T-cell (primary cell): ENCODE results near the gene URGCP. TPM values are rescaled to one million over a fixed set of nuclear protein-coding genes. Genes with fewer than 3 reads are reported as not detected.

Experiments
- ATAC-seq, 4 experiments: fragments of 200-7000 bp in 3 of 4; fragments of 150-1000 bp in 1 of 4; cut with Tn5 transposase; replicated peaks in 1 of 4; 1 replicate in 3 of 4; 2 replicates in 1 of 4; pipeline ENCODE4 v1.10.0; 2021; ENCODE audit warnings: moderate library complexity in 3 of 4, mild to moderate bottlenecking in 2 of 4, moderate number of reproducible peaks in 1 of 4
- CTCF ChIA-PET, 2 donors: fragments of 300-600 bp; sonication (Branson Sonifier 250); formaldehyde crosslinking; loops; one replicate each; lab custom pipeline; 2022; ENCODE audit warnings: antibody characterized with exemption in 2 of 2; lab: Charles Lee
- POLR2A ChIA-PET, 2 donors: fragments of 300-600 bp; sonication (Branson Sonifier 250); formaldehyde crosslinking; loops; one replicate each; lab custom pipeline; 2022; ENCODE audit warnings: antibody characterized with exemption in 2 of 2; lab: Charles Lee
- DNase-seq, 35 experiments: peaks; one replicate each; pipeline versions ENCODE4 v3.0.0 to v3.0.0-alpha.2; 2013 to 2023
- H3K27ac ChIP-seq: one replicate; pipeline ENCODE4 v1.5.1; 2013; ENCODE audit warnings: low read length
- H3K27me3 ChIP-seq, 2 experiments: replicated peaks in 1 of 2; 1 replicate in 1 of 2; 2 replicates in 1 of 2; pipeline versions ENCODE4 v1.6.1 to v1.7.0; 2013; ENCODE audit warnings: low read length in 1 of 2, mixed read lengths in 1 of 2; ENCODE audit not compliant: control insufficient read depth in 2 of 2, insufficient read depth in 2 of 2; ENCODE audit errors: extremely low read depth in 1 of 2
- H3K36me3 ChIP-seq, 2 donors: 1 replicate in 1 of 2; 2 replicates in 1 of 2; pipeline versions ENCODE4 v1.6.1 to v1.7.0; 2013; ENCODE audit warnings: low read length in 1 of 2; ENCODE audit not compliant: control insufficient read depth in 2 of 2, insufficient read depth in 1 of 2; ENCODE audit errors: extremely low read depth in 1 of 2
- H3K4me1 ChIP-seq, 2 experiments: 1 replicate in 1 of 2; 2 replicates in 1 of 2; pipeline versions ENCODE4 v1.6.1 to v1.7.0; 2013; ENCODE audit warnings: low read length in 2 of 2, mixed read lengths in 1 of 2; ENCODE audit not compliant: insufficient read depth in 2 of 2, control insufficient read depth in 1 of 2; ENCODE audit errors: extremely low read depth in 1 of 2
- H3K4me3 ChIP-seq, 2 donors: 1 replicate in 1 of 2; 2 replicates in 1 of 2; pipeline versions ENCODE4 v1.5.1 to v1.7.0; 2013; ENCODE audit warnings: mild to moderate bottlenecking in 2 of 2, low read length in 1 of 2, moderate library complexity in 1 of 2; ENCODE audit not compliant: control insufficient read depth in 1 of 2; ENCODE audit errors: extremely low read depth in 1 of 2
- H3K9me3 ChIP-seq: 2 replicates; pipeline ENCODE4 v1.7.0; 2013
- H3K27ac Mint-ChIP-seq, 2 donors: one replicate each; pipeline ENCODE4 v1.8.0; 2020 to 2021; ENCODE audit warnings: mild to moderate bottlenecking in 2 of 2, mixed read lengths in 2 of 2
- H3K27me3 Mint-ChIP-seq, 2 donors: one replicate each; pipeline ENCODE4 v1.8.0; 2021 to 2022; ENCODE audit warnings: mixed read lengths in 2 of 2
- H3K36me3 Mint-ChIP-seq: one replicate; pipeline ENCODE4 v1.8.0; 2021; ENCODE audit warnings: mixed read lengths
- H3K4me1 Mint-ChIP-seq, 3 donors: one replicate each; pipeline ENCODE4 v1.8.0; 2020 to 2022; ENCODE audit warnings: mixed read lengths in 3 of 3, mild to moderate bottlenecking in 1 of 3
- H3K4me3 Mint-ChIP-seq, 3 donors: one replicate each; pipeline ENCODE4 v1.8.0; 2020 to 2022; ENCODE audit warnings: mild to moderate bottlenecking in 3 of 3, mixed read lengths in 3 of 3, moderate library complexity in 3 of 3
- H3K9me3 Mint-ChIP-seq, 3 donors: one replicate each; pipeline ENCODE4 v1.8.0; 2020 to 2022; ENCODE audit warnings: mixed read lengths in 3 of 3
- WGBS: methylation state at CpG from one replicate; pipeline ENCODE4 v1.1.5; 2013; ENCODE audit warnings: missing lambda C conversion rate; ENCODE audit not compliant: insufficient coverage; 5-methylcytosine and 5-hydroxymethylcytosine counted together
- total RNA-seq, 35 experiments: library from RNA in 6 of 35; stranded (reverse) in 6 of 35; fragments of 120-200 nt in 1 of 35; gene quantifications; one replicate each; pipeline versions ENCODE4 v1.2.1 to v1.2.4 and lab custom pipeline; 2013 to 2026

URGCP gene
- total RNA-seq, 5 donors from 2014 or later (not counting 1 experiment from before 2014, with no cell fraction given), result 22.3 to 35.2 (median 33.6) TPM

DNA sequence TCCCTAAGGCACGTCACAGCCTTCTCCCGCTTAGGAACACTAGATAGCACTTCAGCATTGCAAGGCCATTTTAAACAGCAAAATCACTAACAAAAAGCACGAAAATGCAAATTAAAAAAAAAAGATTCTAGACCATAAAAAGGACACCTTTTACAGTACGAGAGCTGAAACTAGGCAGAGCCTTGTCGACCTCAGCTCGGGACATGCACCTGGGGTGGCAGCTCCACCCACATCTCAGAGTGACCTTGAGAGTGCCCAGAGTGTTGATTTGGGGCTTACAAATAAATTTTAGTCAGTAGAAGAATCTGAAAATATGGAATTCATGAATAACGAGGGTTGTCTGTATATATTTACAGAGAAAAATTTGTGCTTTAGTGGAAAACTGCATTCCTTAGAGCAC, 38.2 kb downstream of the URGCP start:
- Histone ChIP-seq H3K36me3 (peaks cover 3 to 16% of the 10 kb centered on the region in 2 donors), H3K4me1 (peaks cover 13 to 17% of the 10 kb centered on the region in 2 experiments), H3K27me3 (no peaks in the 10 kb centered on the region), H3K9me3 (no peaks in the 10 kb centered on the region), H3K4me3 (peak overlapping the region in 1 of 2 donors; percentile 72), H3K27ac (no peak overlapping the region)
- H3K27me3 Mint-ChIP-seq, result no peaks in the 10 kb centered on the region
- CTCF ChIA-PET, result no interaction called here
- peaks cover 19% of the 10 kb centered on the region for H3K36me3 Mint-ChIP-seq
- POLR2A ChIA-PET, result no interaction called here
- DNase-seq (no peak), ATAC-seq (no peak)
- H3K9me3 Mint-ChIP-seq, result no peaks in the 10 kb centered on the region
- 68% methylated on average over 6 of the region's 7 CpGs for WGBS
- peaks cover 22 to 25% (median 22%) of the 10 kb centered on the region in 3 donors for H3K4me1 Mint-ChIP-seq
- peak overlapping the region; percentile 90 to 95 (median 92) for H3K4me3 Mint-ChIP-seq
- peak overlapping the region in 1 of 2 donors; percentile 28 for H3K27ac Mint-ChIP-seq

DNA sequence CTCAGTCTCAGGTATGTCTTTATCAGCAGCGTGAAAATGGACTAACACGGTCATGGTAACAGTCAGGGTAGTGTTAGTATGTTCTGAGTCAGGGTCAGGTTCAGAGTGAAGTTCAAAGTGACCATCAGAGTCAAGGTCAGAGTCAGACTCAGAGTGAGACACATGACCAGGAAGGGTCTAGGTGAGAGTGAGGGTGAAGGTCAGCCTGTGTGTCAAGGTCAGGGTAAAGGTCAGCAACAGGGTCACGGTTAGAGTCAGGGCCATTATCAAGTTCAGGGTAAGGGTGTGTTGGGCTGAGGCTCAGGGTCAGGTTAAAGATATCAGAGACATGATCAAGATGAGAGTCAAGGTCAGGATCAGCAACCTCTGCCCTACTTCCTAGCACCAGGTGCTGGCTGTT, 41.1 kb downstream of the URGCP start:
- peaks cover 13 to 17% of the 10 kb centered on the region in 2 experiments for H3K4me1 ChIP-seq
- CTCF ChIA-PET, result no interaction called here
- WGBS, result 84% methylated on average over 3 of the region's 3 CpGs
- Mint-ChIP-seq H3K4me3 (no peak overlapping the region), H3K36me3 (peaks cover 19% of the 10 kb centered on the region), H3K4me1 (peaks cover 20 to 23% (median 21%) of the 10 kb centered on the region in 3 donors), H3K27ac (no peak overlapping the region), H3K27me3 (no peaks in the 10 kb centered on the region), H3K9me3 (no peaks in the 10 kb centered on the region)
- H3K27me3 ChIP-seq, result no peaks in the 10 kb centered on the region
- H3K9me3 ChIP-seq, result no peaks in the 10 kb centered on the region
- H3K36me3 ChIP-seq, result peaks cover 3 to 16% of the 10 kb centered on the region in 2 donors
- ATAC-seq (no peak), DNase-seq (no peak)
- POLR2A ChIA-PET, result interaction anchor here in 1 of 2 donors (0.6 kb wide), 1 partner anchor 1042 kb away, joined by 3 read pairs; no protein-coding TSS in a partner anchor
- H3K4me3 ChIP-seq, result no peak overlapping the region
- no peak overlapping the region for H3K27ac ChIP-seq

DNA sequence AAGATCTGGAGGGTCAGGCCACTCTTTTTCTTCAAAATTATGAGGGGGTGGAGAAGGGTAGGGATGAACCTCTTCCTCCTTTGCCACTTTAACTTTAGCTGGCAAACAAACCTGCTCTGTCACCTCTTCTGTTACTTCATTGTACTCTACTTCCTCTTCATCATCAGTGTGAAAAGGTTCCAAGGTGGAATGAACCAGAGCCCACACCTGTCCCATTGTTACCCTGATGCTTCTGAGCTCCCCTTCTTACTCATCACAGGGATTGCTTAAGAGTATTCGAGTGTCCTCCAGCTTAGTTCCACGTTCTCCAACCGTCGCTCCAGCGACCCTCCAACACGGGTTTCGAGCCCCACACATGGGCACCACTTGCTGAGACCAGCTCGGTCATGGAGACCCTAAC, 42.3 kb downstream of the URGCP start:
- no peak overlapping the region for H3K27ac Mint-ChIP-seq
- H3K9me3 Mint-ChIP-seq, result no peaks in the 10 kb centered on the region
- H3K9me3 ChIP-seq, result no peaks in the 10 kb centered on the region
- no peak overlapping the region for H3K27ac ChIP-seq
- peaks cover 7 to 10% of the 10 kb centered on the region in 2 experiments for H3K4me1 ChIP-seq
- H3K36me3 Mint-ChIP-seq, result peaks cover 19% of the 10 kb centered on the region
- no peak overlapping the region for H3K4me3 Mint-ChIP-seq
- H3K27me3 Mint-ChIP-seq, result no peaks in the 10 kb centered on the region
- no peak overlapping the region for H3K4me3 ChIP-seq
- ChIA-PET CTCF (interaction anchor here in 1 of 2 donors (0.7 kb wide), 1 partner anchor 113 kb away, joined by 4 read pairs; no protein-coding TSS in a partner anchor), POLR2A (no interaction called here)
- WGBS, result 96% methylated on average over 4 of the region's 8 CpGs
- no peaks in the 10 kb centered on the region for H3K27me3 ChIP-seq
- DNase-seq (no peak), ATAC-seq (no peak)
- H3K36me3 ChIP-seq, result peaks cover 3 to 16% of the 10 kb centered on the region in 2 donors
- peaks cover 13 to 14% (median 13%) of the 10 kb centered on the region in 3 donors for H3K4me1 Mint-ChIP-seq

DNA sequence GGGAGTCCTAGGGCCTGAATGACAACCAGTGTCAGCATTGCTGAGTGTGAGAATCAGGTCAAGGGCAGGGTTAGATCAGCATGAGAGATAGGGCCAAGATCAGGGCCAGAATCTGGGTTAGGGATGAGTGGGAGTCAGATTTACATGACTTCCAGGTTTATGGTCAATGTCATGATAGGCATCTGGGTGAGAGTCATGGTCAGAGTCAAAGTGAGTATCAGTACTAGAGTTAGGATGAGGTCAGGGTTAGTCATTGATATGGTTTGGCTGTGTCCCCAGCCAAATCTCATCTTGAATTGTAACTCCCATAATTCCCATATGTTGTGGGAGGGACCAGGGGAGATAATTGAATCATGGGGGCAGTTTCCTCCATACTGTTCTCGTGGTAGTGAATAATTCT, 49.4 kb downstream of the URGCP start:
- no peak overlapping the region for H3K4me3 Mint-ChIP-seq
- ChIA-PET CTCF (no interaction called here), POLR2A (no interaction called here)
- no peak for DNase-seq
- WGBS, result no CpG with 5 or more reads among the region's 1 CpG
- Histone ChIP-seq H3K9me3 (no peaks in the 10 kb centered on the region), H3K4me3 (no peak overlapping the region), H3K4me1 (no peaks in the 10 kb centered on the region), H3K27me3 (no peaks in the 10 kb centered on the region), H3K27ac (no peak overlapping the region), H3K36me3 (no peaks in the 10 kb centered on the region)
- no peaks in the 10 kb centered on the region for H3K27me3 Mint-ChIP-seq
- ATAC-seq, result no peak
- H3K27ac Mint-ChIP-seq, result no peak overlapping the region
- no peaks in the 10 kb centered on the region for H3K4me1 Mint-ChIP-seq
- H3K36me3 Mint-ChIP-seq, result no peaks in the 10 kb centered on the region
- H3K9me3 Mint-ChIP-seq, result no peaks in the 10 kb centered on the region

DNA sequence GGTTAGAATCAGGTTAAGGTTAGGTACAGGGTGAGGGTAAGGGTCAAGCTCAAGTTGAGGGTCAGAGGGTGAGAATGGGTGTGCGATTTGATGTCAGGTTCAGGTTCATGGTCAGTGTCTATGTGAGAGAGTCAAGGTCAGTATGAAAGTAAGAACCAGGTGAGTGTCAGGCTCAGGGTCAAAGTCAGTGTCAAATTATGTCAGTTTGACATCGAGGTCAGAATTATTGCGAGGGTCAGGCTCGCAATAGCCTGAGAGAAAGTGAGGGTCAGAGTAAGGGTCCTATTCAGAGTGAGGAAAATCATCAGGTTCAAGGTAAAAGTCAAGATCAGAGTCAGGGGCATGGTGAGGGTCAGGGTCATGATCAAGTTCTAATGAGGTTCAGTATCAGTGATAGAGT, 50.1 kb downstream of the URGCP start:
- H3K36me3 Mint-ChIP-seq, result no peaks in the 10 kb centered on the region
- DNase-seq (no peak), ATAC-seq (no peak)
- H3K27ac Mint-ChIP-seq, result no peak overlapping the region
- Histone ChIP-seq H3K4me1 (no peaks in the 10 kb centered on the region), H3K9me3 (no peaks in the 10 kb centered on the region), H3K36me3 (no peaks in the 10 kb centered on the region), H3K27ac (no peak overlapping the region), H3K27me3 (no peaks in the 10 kb centered on the region), H3K4me3 (no peak overlapping the region)
- WGBS, result 93% methylated on average over 4 of the region's 4 CpGs
- no peaks in the 10 kb centered on the region for H3K4me1 Mint-ChIP-seq
- no peaks in the 10 kb centered on the region for H3K9me3 Mint-ChIP-seq
- CTCF ChIA-PET, result no interaction called here
- H3K4me3 Mint-ChIP-seq, result no peak overlapping the region
- POLR2A ChIA-PET, result no interaction called here
- no peaks in the 10 kb centered on the region for H3K27me3 Mint-ChIP-seq

DNA sequence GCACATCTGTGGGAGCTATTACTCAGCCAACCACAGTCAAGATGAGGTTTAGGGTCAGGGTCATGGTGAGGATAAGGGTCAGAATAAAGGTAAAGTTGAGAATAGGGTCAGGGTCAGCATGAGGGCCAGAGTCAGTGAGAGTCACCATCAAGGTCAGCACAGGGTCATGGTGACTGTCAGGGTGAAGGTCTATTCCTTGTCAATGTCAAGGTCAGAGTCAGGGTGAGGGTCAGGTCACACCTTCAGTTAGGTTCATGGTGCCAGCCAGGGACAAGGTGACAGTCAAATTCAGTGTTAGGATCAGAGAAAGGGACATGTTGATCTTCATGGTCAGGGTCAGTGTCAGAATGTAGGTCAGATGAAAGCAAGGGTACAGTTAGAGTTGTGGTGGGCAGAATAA, 51.2 kb downstream of the URGCP start:
- Histone ChIP-seq H3K27ac (no peak overlapping the region), H3K36me3 (no peaks in the 10 kb centered on the region), H3K4me3 (no peak overlapping the region), H3K9me3 (no peaks in the 10 kb centered on the region), H3K27me3 (no peaks in the 10 kb centered on the region), H3K4me1 (no peaks in the 10 kb centered on the region)
- Mint-ChIP-seq H3K9me3 (no peaks in the 10 kb centered on the region), H3K36me3 (no peaks in the 10 kb centered on the region), H3K27me3 (no peaks in the 10 kb centered on the region), H3K4me1 (no peaks in the 10 kb centered on the region), H3K27ac (no peak overlapping the region), H3K4me3 (no peak overlapping the region)
- no peak for ATAC-seq
- POLR2A ChIA-PET, result interaction anchor here in 1 of 2 donors (0.6 kb wide), 1 partner anchor 125 kb away, joined by 3 read pairs; no protein-coding TSS in a partner anchor
- CTCF ChIA-PET, result no interaction called here
- no peak for DNase-seq
